Hippocampal formation (tissue), 2 donors: ENCODE results near the gene CCDC7.
"Not testable (repeated sequence)": the region's sequence is repeated elsewhere in the genome, so short reads cannot be mapped to it uniquely, and the experiment has no call there.

Experiments used
- DNase-seq, 2 donors: peaks; one replicate each; lab custom pipeline; 2025; lab: John Stamatoyannopoulos, UW

The CCDC7 gene

GRCh38 chr10:32454148-32454547, 8.2 kb downstream of the CCDC7 start:
- DNase-seq = no peak

GRCh38 chr10:32459051-32459698, 13.2 kb downstream of the CCDC7 start:
- no peak for DNase-seq

GRCh38 chr10:32461203-32461602, 15.3 kb downstream of the CCDC7 start:
- no peak for DNase-seq

- no peak for DNase-seq
Measured at GRCh38 chr10:32471232-32471631, 25.3 kb downstream of the CCDC7 start.

GRCh38 chr10:32477499-32477898, 31.6 kb downstream of the CCDC7 start:
- DNase-seq = no peak

GRCh38 chr10:32481606-32482005, 35.7 kb downstream of the CCDC7 start:
- DNase-seq = no peak

GRCh38 chr10:32483019-32483502, 37.1 kb downstream of the CCDC7 start:
- DNase-seq = not testable (repeated sequence)

GRCh38 chr10:32488038-32488437, 42.1 kb downstream of the CCDC7 start:
- not testable (repeated sequence) for DNase-seq

GRCh38 chr10:32489158-32489557, 43.2 kb downstream of the CCDC7 start:
- DNase-seq = no peak

GRCh38 chr10:32489901-32490300, 44.0 kb downstream of the CCDC7 start:
- no peak for DNase-seq

GRCh38 chr10:32494562-32494961, 48.6 kb downstream of the CCDC7 start:
- not testable (repeated sequence) for DNase-seq

- not testable (repeated sequence) for DNase-seq
Measured at GRCh38 chr10:32500136-32500535, 54.2 kb downstream of the CCDC7 start.

GRCh38 chr10:32501906-32502305, 56.0 kb downstream of the CCDC7 start:
- DNase-seq = no peak

GRCh38 chr10:32505762-32506420, 60.0 kb downstream of the CCDC7 start:
- not testable (repeated sequence) for DNase-seq

- no peak for DNase-seq
Measured at GRCh38 chr10:32511599-32511998, 65.7 kb downstream of the CCDC7 start.

GRCh38 chr10:32516567-32517495, 70.9 kb downstream of the CCDC7 start:
- DNase-seq = no peak

- no peak for DNase-seq
Measured at GRCh38 chr10:32530231-32530630, 84.3 kb downstream of the CCDC7 start.

GRCh38 chr10:32538256-32538655, 92.3 kb downstream of the CCDC7 start:
- DNase-seq = no peak

- DNase-seq = no peak
Measured at GRCh38 chr10:32540691-32541470, 94.9 kb downstream of the CCDC7 start.

- no peak for DNase-seq
Measured at GRCh38 chr10:32548208-32548607, 102.3 kb downstream of the CCDC7 start.

- no peak for DNase-seq
Measured at GRCh38 chr10:32556783-32557395, 110.9 kb downstream of the CCDC7 start.
